Colonic mucosa (tissue), 4 donors: ENCODE results near the gene RHBDD3. TPM values are rescaled to one million over a fixed set of nuclear protein-coding genes. Genes with fewer than 3 reads are reported as not detected.
"Not testable (repeated sequence)": the region's sequence is repeated elsewhere in the genome, so short reads cannot be mapped to it uniquely, and the experiment has no call there.

ENCODE experiments used
- DNase-seq: peaks from one replicate; pipeline ENCODE4 v3.0.0-alpha.2; 2020
- H3K27ac ChIP-seq: fragments of 200-600 bp; one replicate; pipeline ENCODE4 v1.8.0; 2021
- H3K27me3 ChIP-seq: fragments of 200-600 bp; one replicate; pipeline ENCODE4 v1.8.0; 2021
- H3K36me3 ChIP-seq: fragments of 200-600 bp; one replicate; pipeline ENCODE4 v1.8.0; 2021
- H3K4me1 ChIP-seq: fragments of 200-600 bp; one replicate; pipeline ENCODE4 v1.8.0; 2021; ENCODE audit warnings: mild to moderate bottlenecking
- H3K4me3 ChIP-seq: fragments of 200-600 bp; one replicate; pipeline ENCODE4 v1.8.0; 2021
- H3K9ac ChIP-seq, 2 donors: one replicate each; pipeline ENCODE4 v1.7.0; 2013; ENCODE audit warnings: control low read depth in 2 of 2, low read depth in 2 of 2, low read length in 2 of 2
- H3K9me3 ChIP-seq: fragments of 200-600 bp; one replicate; pipeline ENCODE4 v1.8.0; 2021
- intact Hi-C: fragments of 100-400 bp; cut with DNase I; formaldehyde crosslinking; loops from one replicate; pipeline ENCODE4 v1.14.1; 2022
- total RNA-seq, 2 donors: library from RNA; stranded (reverse); fragmentation: NEBNext Ultra II Directional in 1 of 2; extraction: Animal tissue kit (Norgen Biotek cat#: 25700) in 1 of 2; gene quantifications; one replicate each; pipeline ENCODE4 v1.2.1, GENCODE V29; 2021
- TF ChIP-seq, protein P1 (sequence below): fragments of 200-600 bp; IDR thresholded peaks from one replicate; pipeline ENCODE4 v1.8.0; 2022; ENCODE audit warnings: antibody characterized with exemption, mild to moderate bottlenecking
- donor health status: healthy.
- donor health status: DM: no; HTN: no; CAD: no.
- donor health status: DM: no; HTN: no; CAD: no.

RHBDD3 gene
- total RNA-seq, 2 donors from 2014 or later = 15.4 to 32.0 TPM

DNA sequence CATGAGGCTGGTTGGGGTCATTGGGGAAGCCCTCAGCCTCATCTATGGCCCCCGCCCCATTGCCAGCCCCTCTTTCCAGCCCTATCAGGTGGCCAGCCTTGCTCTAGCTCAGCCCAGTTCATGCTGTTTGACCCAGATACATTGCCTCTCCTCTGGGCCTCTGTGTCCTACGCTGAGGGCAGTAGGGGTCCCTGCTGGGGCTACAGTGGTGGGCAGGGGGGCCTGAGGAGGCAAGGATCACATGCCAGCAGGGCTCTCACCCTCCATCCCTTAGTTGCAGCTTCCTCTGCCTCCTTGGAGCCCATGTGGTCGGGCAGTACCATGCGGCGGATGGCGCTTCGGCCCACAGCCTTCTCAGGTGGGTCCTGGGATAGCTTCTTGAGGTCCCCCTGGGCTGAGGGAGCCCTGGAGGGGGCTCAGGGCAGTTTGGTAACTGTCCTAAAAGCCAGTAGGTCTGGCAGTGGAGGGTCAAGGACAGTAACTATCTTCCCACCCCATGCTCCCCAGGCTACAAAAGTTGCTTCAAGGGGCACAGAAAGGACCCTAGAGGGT, 42.8 kb downstream of the RHBDD3 start:
- Histone ChIP-seq H3K9ac (peak overlapping the region in 1 of 2 donors; percentile 35), H3K27ac (peak overlapping the region; percentile 8), H3K27me3 (no peaks in the 10 kb centered on the region), H3K4me3 (no peak overlapping the region), H3K9me3 (no peaks in the 10 kb centered on the region), H3K36me3 (no peaks in the 10 kb centered on the region), H3K4me1 (no peaks in the 10 kb centered on the region)
- TF ChIP-seq, protein P1, sequence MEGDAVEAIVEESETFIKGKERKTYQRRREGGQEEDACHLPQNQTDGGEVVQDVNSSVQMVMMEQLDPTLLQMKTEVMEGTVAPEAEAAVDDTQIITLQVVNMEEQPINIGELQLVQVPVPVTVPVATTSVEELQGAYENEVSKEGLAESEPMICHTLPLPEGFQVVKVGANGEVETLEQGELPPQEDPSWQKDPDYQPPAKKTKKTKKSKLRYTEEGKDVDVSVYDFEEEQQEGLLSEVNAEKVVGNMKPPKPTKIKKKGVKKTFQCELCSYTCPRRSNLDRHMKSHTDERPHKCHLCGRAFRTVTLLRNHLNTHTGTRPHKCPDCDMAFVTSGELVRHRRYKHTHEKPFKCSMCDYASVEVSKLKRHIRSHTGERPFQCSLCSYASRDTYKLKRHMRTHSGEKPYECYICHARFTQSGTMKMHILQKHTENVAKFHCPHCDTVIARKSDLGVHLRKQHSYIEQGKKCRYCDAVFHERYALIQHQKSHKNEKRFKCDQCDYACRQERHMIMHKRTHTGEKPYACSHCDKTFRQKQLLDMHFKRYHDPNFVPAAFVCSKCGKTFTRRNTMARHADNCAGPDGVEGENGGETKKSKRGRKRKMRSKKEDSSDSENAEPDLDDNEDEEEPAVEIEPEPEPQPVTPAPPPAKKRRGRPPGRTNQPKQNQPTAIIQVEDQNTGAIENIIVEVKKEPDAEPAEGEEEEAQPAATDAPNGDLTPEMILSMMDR = no peak
- no peak for DNase-seq
- intact Hi-C loops = no loop called here

DNA sequence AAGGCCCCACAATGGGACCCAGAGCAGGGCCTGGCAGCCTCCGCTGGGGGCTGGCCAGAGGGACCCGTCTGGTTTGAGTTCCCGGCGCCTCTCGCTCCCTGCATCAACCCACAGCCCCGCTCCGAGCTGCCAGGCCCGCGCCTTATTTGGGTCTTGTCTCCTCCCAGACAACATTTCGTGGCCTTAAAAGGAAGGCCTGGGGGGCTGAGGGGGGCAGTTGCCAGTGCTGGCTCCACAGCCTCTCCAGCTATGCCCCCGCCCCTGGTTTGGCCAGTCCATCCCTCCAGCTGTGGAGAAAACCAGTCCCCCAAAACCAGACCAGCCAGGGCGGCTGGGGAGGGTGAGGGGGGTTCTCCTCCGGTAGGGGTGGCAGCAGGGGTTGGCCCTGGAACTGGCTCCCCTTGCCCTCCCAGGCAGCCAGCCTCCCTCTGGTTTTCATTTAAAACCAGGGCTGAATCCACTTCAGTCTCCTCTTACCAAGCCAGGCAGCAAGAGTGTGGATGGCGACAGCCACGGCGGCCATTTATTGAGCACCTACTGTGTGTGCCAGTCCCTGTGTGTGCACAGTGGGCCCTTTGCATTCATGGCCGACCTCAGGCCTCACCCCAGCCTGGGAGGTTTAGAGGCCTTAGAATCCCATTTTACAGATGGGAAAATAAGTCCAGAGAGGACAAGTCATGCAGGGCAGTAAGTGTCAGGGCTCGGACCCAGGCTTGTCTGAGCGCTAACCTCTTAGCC, 43.5 kb downstream of the RHBDD3 start:
- H3K9ac ChIP-seq = peak overlapping the region; percentile 18 to 34
- TF ChIP-seq, protein P1 = no peak
- H3K36me3 ChIP-seq = no peaks in the 10 kb centered on the region
- H3K27me3 ChIP-seq = no peaks in the 10 kb centered on the region
- no peaks in the 10 kb centered on the region for H3K9me3 ChIP-seq
- no peak overlapping the region for H3K4me3 ChIP-seq
- intact Hi-C loops = no loop called here
- peak overlapping the region; percentile 12 for H3K27ac ChIP-seq
- H3K4me1 ChIP-seq = no peaks in the 10 kb centered on the region
- no peak for DNase-seq

DNA sequence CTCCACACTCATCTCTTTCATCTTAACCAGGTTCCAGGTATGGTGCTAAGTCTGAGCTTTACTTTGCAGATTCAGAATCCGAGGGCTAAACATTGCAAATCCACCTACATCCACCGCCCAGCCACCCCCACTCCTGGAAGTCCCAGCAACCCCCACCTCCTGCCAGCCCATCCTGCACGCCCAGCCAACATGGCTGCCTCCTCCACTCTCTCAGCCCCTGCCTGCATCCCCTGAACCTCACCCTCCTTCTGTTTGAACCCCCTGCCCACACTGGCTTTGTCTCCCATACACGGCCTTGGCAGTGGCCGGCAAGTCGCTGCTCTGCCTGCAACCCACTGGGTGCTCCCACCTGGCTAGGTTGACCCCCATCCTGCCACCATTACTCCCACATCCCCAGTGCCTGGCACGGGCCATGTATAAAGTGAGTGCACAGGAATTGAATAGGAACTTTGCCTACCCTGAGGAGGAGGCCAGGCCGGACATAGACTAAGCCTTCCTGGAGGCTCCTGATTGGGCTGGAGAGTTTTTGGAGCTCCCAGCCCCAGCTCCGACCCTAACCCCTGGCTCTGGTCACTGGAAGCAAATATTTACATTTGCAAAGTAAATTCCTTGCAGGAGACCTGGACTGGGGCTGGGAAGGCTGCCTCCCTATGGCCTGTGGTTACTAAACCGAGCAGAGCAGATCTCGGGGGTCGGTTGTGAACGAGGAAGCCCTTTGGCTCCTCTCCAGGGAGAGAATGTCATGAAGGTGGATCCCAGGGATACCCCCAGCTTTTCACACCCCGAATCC, 47.7 kb downstream of the RHBDD3 start:
- H3K9me3 ChIP-seq = no peaks in the 10 kb centered on the region
- H3K27me3 ChIP-seq = no peaks in the 10 kb centered on the region
- TF ChIP-seq, protein P1 = no peak
- no peak for DNase-seq
- intact Hi-C loops = no loop called here
- H3K27ac ChIP-seq = no peak overlapping the region
- no peaks in the 10 kb centered on the region for H3K4me1 ChIP-seq
- H3K4me3 ChIP-seq = no peak overlapping the region
- no peak overlapping the region for H3K9ac ChIP-seq
- no peaks in the 10 kb centered on the region for H3K36me3 ChIP-seq

DNA sequence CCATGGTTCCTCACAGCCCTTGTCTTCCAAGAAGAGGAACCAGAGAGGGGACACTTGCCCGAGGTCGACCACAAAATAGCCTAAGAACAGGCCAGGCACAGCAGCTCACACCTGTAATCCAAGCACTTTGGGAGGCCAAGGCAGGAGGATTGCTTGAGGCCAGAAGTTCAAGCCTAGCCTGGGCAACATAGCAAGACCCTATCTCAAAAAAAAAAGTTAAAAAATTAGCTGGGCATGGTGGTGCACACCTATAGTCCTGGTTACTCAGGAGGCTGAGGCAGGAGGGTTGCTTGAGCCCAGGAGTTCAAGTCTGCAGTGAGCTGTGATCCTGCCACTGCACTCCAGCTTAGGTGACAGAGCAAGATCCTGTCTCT, 48.4 kb downstream of the RHBDD3 start:
- H3K36me3 ChIP-seq, DNase-seq, H3K9ac ChIP-seq, H3K27ac ChIP-seq, intact Hi-C loops, H3K9me3 ChIP-seq, H3K27me3 ChIP-seq, H3K4me3 ChIP-seq, H3K4me1 ChIP-seq: not testable (repeated sequence)

DNA sequence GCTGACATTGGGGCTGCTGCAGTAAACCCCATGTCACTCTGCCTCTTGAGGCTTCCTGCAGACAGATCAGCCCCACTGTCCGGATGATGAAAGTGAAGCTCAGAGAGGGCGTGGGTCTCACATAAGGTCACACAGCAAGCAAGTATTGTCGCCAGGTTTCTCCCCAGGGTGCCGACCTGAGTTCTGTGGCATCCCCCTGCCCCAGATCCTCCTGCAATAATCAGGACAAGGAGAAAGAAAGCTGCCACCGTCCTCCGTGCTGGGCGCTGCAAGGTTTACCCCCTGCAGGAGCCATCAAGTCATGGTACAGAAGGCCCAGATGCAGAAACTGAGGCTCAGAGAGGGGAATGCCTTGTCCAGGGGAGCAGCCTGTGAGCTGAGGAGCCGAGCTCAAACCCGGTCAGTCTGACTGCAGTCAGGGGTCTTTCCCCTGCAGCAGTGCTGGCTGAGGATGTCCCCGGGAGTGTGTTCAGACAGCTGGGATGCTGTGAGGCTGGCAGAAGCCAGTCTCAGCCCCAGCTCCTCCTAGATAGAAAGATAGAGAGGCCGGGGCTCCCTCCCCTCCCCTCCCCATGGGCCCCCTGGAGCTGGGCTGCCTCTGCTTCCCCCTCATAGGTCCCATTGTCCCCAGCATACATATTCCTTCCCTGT, 48.9 kb downstream of the RHBDD3 start:
- H3K4me1 ChIP-seq = no peaks in the 10 kb centered on the region
- no peak overlapping the region for H3K9ac ChIP-seq
- no peaks in the 10 kb centered on the region for H3K9me3 ChIP-seq
- TF ChIP-seq, protein P1 = no peak
- no peaks in the 10 kb centered on the region for H3K36me3 ChIP-seq
- intact Hi-C loops = no loop called here
- no peak for DNase-seq
- H3K4me3 ChIP-seq = no peak overlapping the region
- no peak overlapping the region for H3K27ac ChIP-seq
- no peaks in the 10 kb centered on the region for H3K27me3 ChIP-seq
